K562 (cell line): ENCODE results near the gene MRPL10. TPM values are rescaled to one million over a fixed set of nuclear protein-coding genes. Genes with fewer than 3 reads are reported as not detected.

ENCODE experiments used
- CTCF ChIP-seq, 3 experiments: IDR thresholded peaks in 2 of 3; conservative IDR thresholded peaks in 1 of 3; 2 replicates each; pipeline ENCODE4 v1.5.1; 2011 to 2012; ENCODE audit warnings: low read length in 3 of 3, mild to moderate bottlenecking in 3 of 3, control low read depth in 2 of 3, improper control_type of control experiment in 1 of 3, inconsistent platforms in 1 of 3, low read depth in 1 of 3, mixed read lengths in 1 of 3, moderate library complexity in 1 of 3; ENCODE audit not compliant: insufficient read depth in 2 of 3
- E2F6 ChIP-seq, 2 experiments: IDR thresholded peaks; 2 replicates each; pipeline ENCODE4 v1.6.1; 2011; ENCODE audit warnings: borderline replicate concordance in 1 of 2, control low read depth in 1 of 2, low read depth in 1 of 2, low read length in 1 of 2, mild to moderate bottlenecking in 1 of 2, mixed read lengths in 1 of 2, moderate library complexity in 1 of 2; ENCODE audit not compliant: insufficient read depth in 1 of 2, insufficient read length in 1 of 2, poor library complexity in 1 of 2, severe bottlenecking in 1 of 2; ENCODE audit errors: extremely low read depth in 1 of 2
- MCM5 ChIP-seq: fragments of 450-650 bp; IDR thresholded peaks from 2 replicates; pipeline ENCODE4 v1.6.1; 2016; ENCODE audit warnings: low read depth
- MYC ChIP-seq, 2 experiments: fragments of 250-450 bp in 1 of 2; sonication (Bioruptor Pico) in 1 of 2; IDR thresholded peaks; 2 replicates each; pipeline versions ENCODE4 v1.5.1 to v1.6.1; 2012 to 2021; ENCODE audit warnings: low read depth in 2 of 2, borderline replicate concordance in 1 of 2, improper control_type of control experiment in 1 of 2, low read length in 1 of 2, mild to moderate bottlenecking in 1 of 2, moderate library complexity in 1 of 2
- NFXL1 ChIP-seq: fragments of 450-650 bp; formaldehyde crosslinking; IDR thresholded peaks from 2 replicates; pipeline ENCODE4 v1.4.0; 2021; ENCODE audit warnings: mild to moderate bottlenecking
- POLR2AphosphoS5 ChIP-seq: IDR thresholded peaks from 2 replicates; pipeline ENCODE4 v1.6.1; 2011; ENCODE audit warnings: mild to moderate bottlenecking, low read depth, low read length, moderate library complexity; ENCODE audit not compliant: control insufficient read depth, insufficient read depth
- PTBP1 ChIP-seq: fragments of 200-400 bp; formaldehyde crosslinking; IDR thresholded peaks from 2 replicates; pipeline ENCODE4 v1.6.1; 2017; ENCODE audit warnings: low read depth, low read length
- ZC3H11A ChIP-seq: IDR thresholded peaks from 2 replicates; pipeline ENCODE4 v1.6.1; 2012; ENCODE audit warnings: low read depth, low read length, improper control_type of control experiment
- ZNF134 ChIP-seq: fragments of 250-450 bp; sonication (Bioruptor Pico); conservative IDR thresholded peaks from 2 replicates; pipeline ENCODE4 v1.4.0; 2020
- ZNF280A ChIP-seq: fragments of 450-650 bp; IDR thresholded peaks from 2 replicates; pipeline ENCODE4 v1.6.1; 2018; ENCODE audit warnings: mild to moderate bottlenecking, low read depth; ENCODE audit not compliant: partially characterized antibody
- ZNF316 ChIP-seq: fragments of 450-650 bp; IDR thresholded peaks from 2 replicates; pipeline ENCODE4 v1.6.1; 2016
- ZNF407 ChIP-seq: fragments of 450-650 bp; IDR thresholded peaks from 2 replicates; pipeline ENCODE4 v1.6.1; 2016; ENCODE audit warnings: low read depth
- polyA plus RNA-seq, 8 experiments: library from polyadenylated mRNA; depleted of rRNA in 4 of 8; stranded (reverse) in 5 of 8; unstranded in 3 of 8; fragments of >200 nt; fragmentation: Nextera tagmentation in 2 of 8; fragmentation: Illumina TruSeq in 1 of 8; extraction: Ambion mirVana in 2 of 8; extraction: Trizol in 1 of 8; gene quantifications; 2 replicates each; pipeline versions ENCODE4 v1.2.1 to v1.2.3, GENCODE V29; 2011 to 2014; ENCODE audit warnings: inconsistent platforms in 1 of 8, missing spikeins in 1 of 8
- total RNA-seq, 7 experiments: library from RNA; depleted of rRNA in 6 of 7; stranded (reverse); fragments of >200 nt in 6 of 7; fragmentation: Illumina TruSeq in 2 of 7; extraction: Trizol in 2 of 7; gene quantifications; 2 replicates each; pipeline versions ENCODE4 v1.2.1 to v1.2.3, GENCODE V29; 2011 to 2021; ENCODE audit warnings: low replicate concordance in 1 of 7

Gene MRPL10
- total and polyA plus RNA-seq, 9 of the 15 experiments (the other 6 are each of a cell fraction or from before 2014, with no cell fraction given), result 27.8 to 105 (median 67.3) TPM

GRCh38 chr17:47821424-47822391 lies 9.6 kb downstream of the MRPL10 start, which contains the start of gene OSBPL7 (continued):
- TF ChIP-seq MYC (IDR thresholded peaks at IDR 0.05; ENCODE audit: low read depth, low read length) (peak; percentile 34; the same call in 1 of the 2 replicates), MYC (CRISPR knock-in tag; IDR thresholded peaks at IDR 0.05; ENCODE audit: borderline replicate concordance, low read depth) (no peak), ZC3H11A (no peak), PTBP1 (no peak), POLR2AphosphoS5 (peak; percentile 76), NFXL1 (no peak), ZNF280A (no peak), ZNF407 (no peak), CTCF (IDR thresholded peaks at IDR 0.05 in 2 of 3, conservative IDR thresholded peaks at IDR 0.05 in 1 of 3; ENCODE audit: insufficient read depth in 2 of 3, low read depth in 1 of 3, low read length in 3 of 3) (peak; percentile 59 to 71 (median 60); a peak in 5 of 6 replicates), ZNF316 (no peak), MCM5 (no peak), ZNF134 (CRISPR knock-in tag) (no peak), E2F6 (IDR thresholded peaks at IDR 0.05; ENCODE audit: borderline replicate concordance in 1 of 2, extremely low read depth in 1 of 2, insufficient read depth in 1 of 2, insufficient read length in 1 of 2, low read depth in 1 of 2, low read length in 1 of 2, poor library complexity in 1 of 2, severe bottlenecking in 1 of 2) (no peak)
